Measurements from ENCODE around the gene CELF4. TPM values are rescaled to one million over a fixed set of nuclear protein-coding genes. Genes with fewer than 3 reads are reported as not detected.

CELF4 gene
- total and polyA plus RNA-seq, 5 donors from 2014 or later: 0.08 to 0.30 (median 0.08) TPM; not detected in 2

DNA sequence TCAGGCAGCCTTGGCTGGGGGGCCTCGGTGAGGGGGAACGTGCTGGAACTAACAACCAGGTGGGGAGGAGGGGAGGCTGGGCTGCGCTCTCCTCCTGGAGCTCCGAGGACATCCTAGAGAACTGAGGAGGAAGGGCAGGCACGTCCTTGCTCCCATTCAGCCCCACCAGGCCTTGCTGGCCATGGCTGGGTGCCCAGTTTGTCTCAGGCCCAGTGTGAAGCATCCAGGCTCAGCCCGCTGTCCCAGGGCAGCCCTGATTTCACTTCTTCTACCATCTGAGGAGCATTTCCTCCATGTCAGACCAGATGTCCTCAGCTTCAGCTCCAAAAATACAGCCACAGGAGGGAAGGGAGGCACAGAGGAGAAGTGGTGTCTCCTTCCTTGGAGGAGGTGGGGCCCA lies 125.4 kb downstream of the CELF4 start:
- ATAC-seq (ENCODE audit: low read depth in 2 of 2): no peak
- Histone ChIP-seq H3K4me3 (ENCODE audit: low read depth, low read length) (no peak overlapping the region), H3K27ac (ENCODE audit: insufficient read depth, low read length, poor library complexity, severe bottlenecking) (no peak overlapping the region), H3K27me3 (ENCODE audit: control insufficient read depth, insufficient read depth, low read length) (no peaks in the 10 kb centered on the region), H3K36me3 (ENCODE audit: control insufficient read depth, insufficient read depth, low read length) (no peaks in the 10 kb centered on the region), H3K4me1 (ENCODE audit: control insufficient read depth, insufficient read depth, low read length, poor library complexity, severe bottlenecking) (no peaks in the 10 kb centered on the region), H3K9me3 (ENCODE audit: control insufficient read depth in 2 of 2, low read length in 2 of 2) (no peaks in the 10 kb centered on the region)
- no peak overlapping the region for H3K4me3 Mint-ChIP-seq
- H3K27ac Mint-ChIP-seq: no peak overlapping the region
- no peaks in the 10 kb centered on the region for H3K36me3 Mint-ChIP-seq
- no peaks in the 10 kb centered on the region for H3K9me3 Mint-ChIP-seq
- peaks cover 18% of the 10 kb centered on the region for H3K27me3 Mint-ChIP-seq
- no peaks in the 10 kb centered on the region for H3K4me1 Mint-ChIP-seq
- no peak for DNase-seq

DNA sequence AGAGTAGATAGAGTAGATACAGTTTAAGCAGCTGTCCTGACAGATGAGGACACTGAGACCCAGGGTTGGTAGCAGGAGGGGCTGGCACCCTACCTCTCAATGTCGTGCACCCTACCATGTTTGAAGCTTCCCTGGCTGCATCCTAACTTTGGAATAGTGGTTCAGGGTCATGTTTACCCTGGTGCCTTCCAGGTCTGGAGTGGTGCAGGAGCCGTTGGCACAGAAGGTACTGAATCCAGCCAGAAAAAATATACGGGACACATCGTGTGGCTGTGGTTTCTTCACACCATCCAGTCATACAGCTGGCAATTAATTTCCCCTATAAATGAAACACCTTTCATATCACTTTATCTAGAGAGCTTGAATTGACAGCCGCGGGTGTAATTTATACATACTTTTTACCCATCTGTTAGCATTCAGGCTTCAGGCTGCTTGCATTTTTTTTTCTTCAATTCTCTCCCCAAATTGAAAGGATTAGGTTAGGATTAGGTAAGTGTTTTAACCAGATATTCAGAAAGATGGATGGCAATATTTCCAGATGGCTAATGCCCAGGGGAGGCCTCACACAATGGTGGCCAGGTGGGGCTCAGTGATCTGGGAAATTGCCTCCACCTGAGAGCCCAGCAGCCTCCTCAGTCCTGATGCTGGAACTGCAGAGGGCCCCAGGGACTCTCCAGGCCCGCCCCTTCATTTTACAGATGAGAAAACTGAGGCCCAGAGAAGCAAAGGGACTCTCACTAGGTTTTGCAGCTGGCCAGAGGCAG lies 127.0 kb downstream of the CELF4 start:
- Mint-ChIP-seq H3K27ac (no peak overlapping the region), H3K4me3 (no peak overlapping the region), H3K9me3 (no peaks in the 10 kb centered on the region), H3K4me1 (no peaks in the 10 kb centered on the region), H3K36me3 (no peaks in the 10 kb centered on the region), H3K27me3 (peaks cover 17% of the 10 kb centered on the region)
- H3K27ac ChIP-seq (ENCODE audit: insufficient read depth, low read length, poor library complexity, severe bottlenecking): no peak overlapping the region
- no peaks in the 10 kb centered on the region for H3K36me3 ChIP-seq (ENCODE audit: control insufficient read depth, insufficient read depth, low read length)
- H3K27me3 ChIP-seq (ENCODE audit: control insufficient read depth, insufficient read depth, low read length): no peaks in the 10 kb centered on the region
- H3K9me3 ChIP-seq (ENCODE audit: control insufficient read depth in 2 of 2, low read length in 2 of 2): no peaks in the 10 kb centered on the region
- DNase-seq (no peak), ATAC-seq (ENCODE audit: low read depth in 2 of 2) (no peak)
- H3K4me3 ChIP-seq (ENCODE audit: low read depth, low read length): no peak overlapping the region
- H3K4me1 ChIP-seq (ENCODE audit: control insufficient read depth, insufficient read depth, low read length, poor library complexity, severe bottlenecking): no peaks in the 10 kb centered on the region

DNA sequence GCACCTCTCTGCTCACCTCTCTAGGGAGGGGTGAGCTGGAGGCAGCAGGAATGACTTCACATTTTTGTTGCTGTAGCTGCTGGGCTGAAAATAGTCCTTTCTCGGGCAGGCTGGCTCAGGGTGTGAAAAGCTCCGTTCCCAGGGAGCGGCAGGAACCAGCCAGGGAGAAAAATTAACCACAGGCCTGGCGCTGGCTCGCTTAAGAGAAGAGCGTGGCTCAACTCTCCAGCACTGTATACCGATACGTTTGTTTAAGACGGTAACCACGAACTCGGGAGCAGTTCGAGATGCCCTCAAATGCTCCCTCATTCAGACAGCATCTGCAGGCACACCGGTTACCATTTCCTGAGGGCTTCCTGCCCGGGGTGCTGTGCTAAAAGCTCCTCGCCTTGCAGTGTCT lies 129.6 kb downstream of the CELF4 start:
- Mint-ChIP-seq H3K4me3 (no peak overlapping the region), H3K27ac (no peak overlapping the region), H3K9me3 (peaks cover 0 to 2% (median 0%) of the 10 kb centered on the region in 7 donors), H3K4me1 (no peaks in the 10 kb centered on the region), H3K27me3 (peaks cover 14% of the 10 kb centered on the region), H3K36me3 (no peaks in the 10 kb centered on the region)
- Histone ChIP-seq H3K36me3 (ENCODE audit: control insufficient read depth, insufficient read depth, low read length) (no peaks in the 10 kb centered on the region), H3K9me3 (ENCODE audit: control insufficient read depth in 2 of 2, low read length in 2 of 2) (no peaks in the 10 kb centered on the region), H3K4me3 (ENCODE audit: low read depth, low read length) (no peak overlapping the region), H3K27me3 (ENCODE audit: control insufficient read depth, insufficient read depth, low read length) (no peaks in the 10 kb centered on the region), H3K4me1 (ENCODE audit: control insufficient read depth, insufficient read depth, low read length, poor library complexity, severe bottlenecking) (no peaks in the 10 kb centered on the region), H3K27ac (ENCODE audit: insufficient read depth, low read length, poor library complexity, severe bottlenecking) (no peak overlapping the region)
- ATAC-seq (ENCODE audit: low read depth in 2 of 2) (no peak), DNase-seq (no peak)

DNA sequence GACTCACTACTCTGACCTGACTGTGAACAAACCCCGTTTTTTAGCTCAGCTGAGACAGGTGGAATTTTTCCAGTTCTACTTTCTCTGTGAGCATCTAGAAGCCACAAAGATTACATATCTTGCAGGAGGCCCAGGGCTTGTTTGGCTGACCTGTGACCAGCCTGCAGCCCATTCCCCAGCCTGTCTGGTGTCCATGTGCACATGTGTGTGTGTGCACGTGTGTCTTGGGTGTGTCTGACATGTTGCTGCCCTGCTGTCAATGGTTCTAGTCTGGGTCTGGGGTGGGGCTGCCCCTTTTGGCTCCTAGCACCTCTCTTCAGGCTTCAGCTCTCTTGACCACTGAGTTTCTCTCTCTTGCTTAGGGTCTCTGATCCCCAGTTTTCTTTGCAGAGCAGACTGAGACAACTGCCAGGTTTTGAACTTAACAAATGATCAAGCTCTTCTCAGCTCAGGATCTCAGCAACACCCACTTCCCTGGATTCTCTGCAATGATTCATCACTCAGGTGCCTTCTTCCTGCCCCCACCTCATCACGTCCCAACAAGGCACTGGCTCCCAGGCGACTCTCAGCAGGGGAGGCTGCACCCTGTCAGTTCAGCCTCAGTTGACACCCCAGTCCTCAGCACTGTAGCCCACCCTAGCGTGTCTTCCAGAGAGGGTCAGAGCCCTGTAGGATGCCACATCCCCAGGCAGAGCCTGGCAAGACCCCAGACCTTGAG lies 130.3 kb downstream of the CELF4 start:
- H3K36me3 Mint-ChIP-seq: no peaks in the 10 kb centered on the region
- H3K4me3 Mint-ChIP-seq: no peak overlapping the region
- peaks cover 9% of the 10 kb centered on the region for H3K27me3 Mint-ChIP-seq
- Histone ChIP-seq H3K36me3 (ENCODE audit: control insufficient read depth, insufficient read depth, low read length) (no peaks in the 10 kb centered on the region), H3K27ac (ENCODE audit: insufficient read depth, low read length, poor library complexity, severe bottlenecking) (no peak overlapping the region), H3K9me3 (ENCODE audit: control insufficient read depth in 2 of 2, low read length in 2 of 2) (no peaks in the 10 kb centered on the region), H3K27me3 (ENCODE audit: control insufficient read depth, insufficient read depth, low read length) (no peaks in the 10 kb centered on the region), H3K4me3 (ENCODE audit: low read depth, low read length) (no peak overlapping the region), H3K4me1 (ENCODE audit: control insufficient read depth, insufficient read depth, low read length, poor library complexity, severe bottlenecking) (no peaks in the 10 kb centered on the region)
- ATAC-seq (ENCODE audit: low read depth in 2 of 2) (no peak), DNase-seq (no peak)
- H3K4me1 Mint-ChIP-seq: no peaks in the 10 kb centered on the region
- H3K9me3 Mint-ChIP-seq: peaks cover 0 to 2% (median 0%) of the 10 kb centered on the region in 7 donors
- H3K27ac Mint-ChIP-seq: no peak overlapping the region

DNA sequence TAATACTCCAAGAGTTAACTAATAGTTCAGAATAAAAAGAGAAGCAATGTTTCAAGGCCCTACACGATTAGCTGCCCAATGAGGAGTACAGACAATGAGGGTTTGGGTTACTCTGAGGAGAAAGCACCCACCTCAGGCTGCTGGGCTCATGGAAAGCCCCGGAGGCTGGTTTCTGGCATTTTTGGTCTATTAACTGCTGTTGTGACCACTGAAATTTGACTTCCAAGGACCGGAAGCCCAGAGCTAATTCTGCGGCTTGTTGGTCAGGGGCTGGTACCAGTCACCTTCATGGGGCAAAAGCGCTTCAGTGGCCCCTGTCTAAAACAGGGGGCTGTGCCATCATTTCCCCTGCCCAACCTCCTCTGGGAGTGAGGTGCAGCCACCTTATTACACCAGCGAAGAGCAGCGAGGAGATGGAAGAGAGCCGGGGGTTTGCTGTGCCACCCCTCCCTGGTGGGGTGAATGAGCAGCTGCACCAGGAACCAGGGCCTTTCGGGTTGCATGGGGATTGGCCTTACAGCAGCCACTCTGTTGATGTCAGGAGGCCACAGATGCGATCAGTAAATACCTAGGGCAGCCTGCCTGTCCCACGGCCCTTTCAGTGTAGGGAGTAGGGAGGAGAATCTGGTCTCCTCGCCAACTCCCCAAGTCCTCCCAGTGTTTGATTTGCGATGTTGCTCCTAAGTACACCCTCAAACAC lies 131.3 kb downstream of the CELF4 start:
- Mint-ChIP-seq H3K27me3 (peaks cover 9% of the 10 kb centered on the region), H3K36me3 (no peaks in the 10 kb centered on the region), H3K4me1 (no peaks in the 10 kb centered on the region), H3K4me3 (no peak overlapping the region), H3K9me3 (peaks cover 0 to 2% (median 0%) of the 10 kb centered on the region in 7 donors), H3K27ac (peak overlapping the region in 1 of 3 donors; percentile 79)
- Histone ChIP-seq H3K9me3 (ENCODE audit: control insufficient read depth in 2 of 2, low read length in 2 of 2) (no peaks in the 10 kb centered on the region), H3K36me3 (ENCODE audit: control insufficient read depth, insufficient read depth, low read length) (no peaks in the 10 kb centered on the region), H3K4me3 (ENCODE audit: low read depth, low read length) (no peak overlapping the region), H3K4me1 (ENCODE audit: control insufficient read depth, insufficient read depth, low read length, poor library complexity, severe bottlenecking) (no peaks in the 10 kb centered on the region), H3K27me3 (ENCODE audit: control insufficient read depth, insufficient read depth, low read length) (no peaks in the 10 kb centered on the region), H3K27ac (ENCODE audit: insufficient read depth, low read length, poor library complexity, severe bottlenecking) (no peak overlapping the region)
- no peak for ATAC-seq (ENCODE audit: low read depth in 2 of 2)
- no peak for DNase-seq

DNA sequence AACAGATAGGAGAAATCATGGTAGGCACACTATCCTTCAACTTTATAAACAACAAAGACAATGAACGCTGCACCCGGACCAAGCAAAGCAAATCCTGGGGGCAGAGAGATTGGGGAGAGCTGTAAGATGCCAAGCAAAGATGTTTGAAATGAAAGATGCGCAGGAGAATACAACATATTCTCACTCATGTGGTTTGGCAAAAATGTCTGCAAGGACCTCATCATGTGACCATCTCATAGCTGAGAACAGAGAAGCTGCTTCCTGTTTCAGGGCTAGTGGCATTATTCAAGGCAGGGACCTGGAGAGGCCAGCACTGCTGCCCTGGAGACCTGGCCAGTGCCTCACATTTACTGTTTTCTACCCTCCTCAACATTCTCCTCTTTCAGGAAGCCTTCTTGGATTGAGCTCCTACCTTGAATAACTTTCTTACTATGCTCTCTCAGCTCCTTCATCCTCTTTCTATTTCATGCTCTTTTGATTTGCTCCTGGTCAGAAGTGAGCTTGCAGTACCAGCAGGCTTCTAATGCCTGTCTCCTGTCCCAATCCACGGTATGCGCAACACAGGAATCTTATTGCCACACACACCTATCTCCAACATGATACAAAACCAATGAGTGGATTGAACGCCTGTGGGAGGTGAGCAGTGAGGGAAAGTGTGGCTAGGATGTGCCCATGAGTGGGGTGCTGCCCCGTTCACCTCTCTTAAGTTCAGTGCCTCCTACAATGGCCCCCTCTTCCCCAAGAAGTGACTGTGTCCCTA lies 133.0 kb downstream of the CELF4 start:
- ATAC-seq (ENCODE audit: low read depth in 2 of 2) (no peak), DNase-seq (no peak)
- H3K9me3 ChIP-seq (ENCODE audit: control insufficient read depth in 2 of 2, low read length in 2 of 2): no peaks in the 10 kb centered on the region
- H3K36me3 Mint-ChIP-seq: no peaks in the 10 kb centered on the region
- H3K27ac ChIP-seq (ENCODE audit: insufficient read depth, low read length, poor library complexity, severe bottlenecking): no peak overlapping the region
- H3K9me3 Mint-ChIP-seq: peaks cover 0 to 2% (median 0%) of the 10 kb centered on the region in 7 donors
- H3K27me3 Mint-ChIP-seq: peaks cover 9% of the 10 kb centered on the region
- no peak overlapping the region for H3K4me3 Mint-ChIP-seq
- no peaks in the 10 kb centered on the region for H3K4me1 ChIP-seq (ENCODE audit: control insufficient read depth, insufficient read depth, low read length, poor library complexity, severe bottlenecking)
- no peaks in the 10 kb centered on the region for H3K36me3 ChIP-seq (ENCODE audit: control insufficient read depth, insufficient read depth, low read length)
- no peak overlapping the region for H3K27ac Mint-ChIP-seq
- no peak overlapping the region for H3K4me3 ChIP-seq (ENCODE audit: low read depth, low read length)
- H3K27me3 ChIP-seq (ENCODE audit: control insufficient read depth, insufficient read depth, low read length): no peaks in the 10 kb centered on the region
- H3K4me1 Mint-ChIP-seq: no peaks in the 10 kb centered on the region

DNA sequence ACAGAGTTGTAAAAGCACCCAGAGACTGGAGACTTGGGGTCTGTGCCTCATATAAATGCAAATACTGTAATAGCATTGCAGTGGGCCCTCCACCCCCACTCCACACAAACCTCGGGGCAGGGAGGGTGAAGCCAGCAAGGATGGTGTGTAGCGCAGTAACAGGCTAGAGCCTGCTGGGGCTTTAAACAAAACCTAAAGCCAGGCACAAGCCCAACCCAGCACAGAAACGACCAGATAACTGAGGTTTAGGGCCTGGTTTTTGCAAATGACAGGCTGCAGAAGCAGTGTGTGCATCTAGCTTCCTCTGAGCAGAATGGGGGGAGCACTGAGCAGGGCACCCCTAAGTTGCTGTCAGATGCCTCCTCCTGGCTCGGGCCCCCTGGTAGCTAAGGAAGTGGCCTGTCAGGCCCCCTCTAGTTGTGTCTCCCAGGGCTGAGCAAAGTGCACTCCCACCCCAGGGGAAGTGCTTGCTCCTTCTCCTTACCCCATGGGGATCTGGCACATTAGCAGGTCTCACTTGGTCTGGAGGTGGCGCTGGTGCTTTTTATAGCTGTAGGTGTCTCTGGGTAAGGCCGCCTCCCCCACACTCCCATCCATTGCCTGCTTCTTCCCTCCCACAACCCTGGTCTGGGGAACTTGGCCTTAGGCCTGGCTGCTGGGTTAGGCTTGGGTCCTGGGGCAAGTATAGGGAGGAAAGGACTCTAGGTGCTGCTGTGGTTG lies 135.1 kb downstream of the CELF4 start:
- Mint-ChIP-seq H3K36me3 (no peaks in the 10 kb centered on the region), H3K27me3 (no peaks in the 10 kb centered on the region), H3K4me3 (no peak overlapping the region), H3K9me3 (peaks cover 0 to 2% (median 0%) of the 10 kb centered on the region in 7 donors), H3K4me1 (no peaks in the 10 kb centered on the region), H3K27ac (no peak overlapping the region)
- Histone ChIP-seq H3K36me3 (ENCODE audit: control insufficient read depth, insufficient read depth, low read length) (no peaks in the 10 kb centered on the region), H3K4me1 (ENCODE audit: control insufficient read depth, insufficient read depth, low read length, poor library complexity, severe bottlenecking) (no peaks in the 10 kb centered on the region), H3K4me3 (ENCODE audit: low read depth, low read length) (no peak overlapping the region), H3K27ac (ENCODE audit: insufficient read depth, low read length, poor library complexity, severe bottlenecking) (no peak overlapping the region), H3K27me3 (ENCODE audit: control insufficient read depth, insufficient read depth, low read length) (no peaks in the 10 kb centered on the region), H3K9me3 (ENCODE audit: control insufficient read depth in 2 of 2, low read length in 2 of 2) (no peaks in the 10 kb centered on the region)
- DNase-seq (no peak), ATAC-seq (ENCODE audit: low read depth in 2 of 2) (no peak)
